ENCODE results near the gene C1QTNF1.

C1QTNF1 gene

GRCh38 chr17:79023886-79024771, at the start of gene C1QTNF1:
C1QTNF1 (plus strand) TSS chr17:79024169; CDS start chr17:79043969, 19,800 bp downstream.
- DNase-seq (ENCODE audit: extremely low spot score, insufficient read length, low read depth) = no peak

GRCh38 chr17:78974635-78975591, 49.1 kb upstream of the C1QTNF1 start:
- no peak for DNase-seq (ENCODE audit: extremely low spot score, insufficient read length, low read depth)
- FAIRE-seq = peak; percentile 60

More at GRCh38 chr17:79023886-79024771, at the start of gene C1QTNF1:
- no peak for FAIRE-seq

GRCh38 chr17:78976907-78977680, 46.9 kb upstream of the C1QTNF1 start:
- no peak for FAIRE-seq

GRCh38 chr17:78977681-78977943, 46.4 kb upstream of the C1QTNF1 start:
- DNase-seq (ENCODE audit: extremely low spot score, insufficient read length, low read depth) (no peak), FAIRE-seq (no peak)

More at GRCh38 chr17:78976907-78977680, 46.9 kb upstream of the C1QTNF1 start:
- DNase-seq (ENCODE audit: extremely low spot score, insufficient read length, low read depth) = no peak

- no peak for DNase-seq (ENCODE audit: extremely low spot score, insufficient read length, low read depth)
- no peak for FAIRE-seq
These were observed 45.7 kb upstream of the C1QTNF1 start for GRCh38 chr17:78977997-78978973.

GRCh38 chr17:78979780-78980623, 44.0 kb upstream of the C1QTNF1 start, which contains the start of gene LGALS3BP:
LGALS3BP (minus strand) TSS chr17:78979923; CDS start chr17:78977191, 2,732 bp downstream.
- FAIRE-seq (no peak), DNase-seq (ENCODE audit: extremely low spot score, insufficient read length, low read depth) (no peak)

GRCh38 chr17:78980624-78980972, 43.4 kb upstream of the C1QTNF1 start:
- FAIRE-seq (no peak), DNase-seq (ENCODE audit: extremely low spot score, insufficient read length, low read depth) (no peak)

GRCh38 chr17:78981010-78981888, 42.7 kb upstream of the C1QTNF1 start:
- DNase-seq (ENCODE audit: extremely low spot score, insufficient read length, low read depth) (no peak), FAIRE-seq (no peak)

- DNase-seq (ENCODE audit: extremely low spot score, insufficient read length, low read depth) = no peak
- FAIRE-seq = no peak
These were observed 38.6 kb upstream of the C1QTNF1 start for GRCh38 chr17:78985395-78985794.

- DNase-seq (ENCODE audit: extremely low spot score, insufficient read length, low read depth) (no peak), FAIRE-seq (no peak)
These were observed 37.8 kb upstream of the C1QTNF1 start for GRCh38 chr17:78986048-78986648.

- FAIRE-seq = no peak
- DNase-seq (ENCODE audit: extremely low spot score, insufficient read length, low read depth) = no peak
These were observed 37.2 kb upstream of the C1QTNF1 start for GRCh38 chr17:78986649-78987328.

- FAIRE-seq = no peak
- no peak for DNase-seq (ENCODE audit: extremely low spot score, insufficient read length, low read depth)
These were observed 35.8 kb upstream of the C1QTNF1 start for GRCh38 chr17:78988152-78988551.

GRCh38 chr17:78990349-78991016, 33.5 kb upstream of the C1QTNF1 start:
- DNase-seq (ENCODE audit: extremely low spot score, insufficient read length, low read depth) (no peak), FAIRE-seq (no peak)

GRCh38 chr17:78991017-78991738, 32.8 kb upstream of the C1QTNF1 start:
- FAIRE-seq (no peak), DNase-seq (ENCODE audit: extremely low spot score, insufficient read length, low read depth) (no peak)

- DNase-seq (ENCODE audit: extremely low spot score, insufficient read length, low read depth) (no peak), FAIRE-seq (no peak)
These were observed 31.9 kb upstream of the C1QTNF1 start for GRCh38 chr17:78991906-78992532.

Measured in GM18507 (cell line).